ENCODE results near the gene PER1.
"Not testable (repeated sequence)": the region's sequence is repeated elsewhere in the genome, so short reads cannot be mapped to it uniquely, and the experiment has no call there.

PER1 gene

GRCh38 chr17:8120520-8121406 is 31.4 kb downstream of the PER1 start:
- DNase-seq, result peak; percentile 83 to 88

GRCh38 chr17:8119581-8120519 is 32.4 kb downstream of the PER1 start:
- DNase-seq, result peak; percentile 92 to 95

GRCh38 chr17:8118769-8119580 is 33.2 kb downstream of the PER1 start:
- DNase-seq, result peak; percentile 88 to 91

GRCh38 chr17:8117980-8118768 is 34.0 kb downstream of the PER1 start, which contains the start of gene ALOXE3:
Gene ALOXE3, minus strand, starts transcription at chr17:8118514. Its CDS starts 524 bp downstream, at chr17:8117990.
- DNase-seq, result peak in 1 of 2 donors; percentile 33

GRCh38 chr17:8117367-8117979 is 34.7 kb downstream of the PER1 start:
- DNase-seq, result no peak

GRCh38 chr17:8116776-8117175 is 35.4 kb downstream of the PER1 start:
- no peak for DNase-seq

GRCh38 chr17:8110907-8111306 is 41.3 kb downstream of the PER1 start:
- DNase-seq, result no peak

GRCh38 chr17:8110456-8110804 is 41.8 kb downstream of the PER1 start:
- DNase-seq, result no peak

GRCh38 chr17:8109661-8110455 is 42.3 kb downstream of the PER1 start:
- peak; percentile 85 to 87 for DNase-seq

- no peak for DNase-seq
These were observed 43.1 kb downstream of the PER1 start for GRCh38 chr17:8108972-8109660.

GRCh38 chr17:8106980-8107379 is 45.2 kb downstream of the PER1 start:
- not testable (repeated sequence) for DNase-seq

- no peak for DNase-seq
These were observed 46.2 kb downstream of the PER1 start for GRCh38 chr17:8105957-8106398.

- DNase-seq, result no peak
These were observed 47.3 kb downstream of the PER1 start for GRCh38 chr17:8104911-8105310.

- no peak for DNase-seq
These were observed 48.7 kb downstream of the PER1 start for GRCh38 chr17:8103549-8103948.

- DNase-seq, result no peak
These were observed 50.5 kb downstream of the PER1 start for GRCh38 chr17:8101721-8102120.

- no peak for DNase-seq
These were observed 51.4 kb downstream of the PER1 start for GRCh38 chr17:8100763-8101162.

GRCh38 chr17:8100111-8100510 is 52.1 kb downstream of the PER1 start:
- DNase-seq, result no peak

- no peak for DNase-seq
These were observed 55.7 kb downstream of the PER1 start for GRCh38 chr17:8096541-8096940.

GRCh38 chr17:8095361-8095760 is 56.8 kb downstream of the PER1 start:
- no peak for DNase-seq
